HepG2 (cell line): ENCODE measurements around the gene SH2D3A. TPM values are rescaled to one million over a fixed set of nuclear protein-coding genes. Genes with fewer than 3 reads are reported as not detected.

Experiments used
- AHR ChIP-seq: IDR thresholded peaks from 2 replicates; pipeline ENCODE4 v1.6.1; 2018; ENCODE audit warnings: missing genetic modification reagents, missing compliant biosample characterization
- CEBPB ChIP-seq: IDR thresholded peaks from 2 replicates; pipeline ENCODE4 v1.6.1; 2011; ENCODE audit warnings: low read depth, low read length, improper control_type of control experiment, borderline replicate concordance
- ELF3 ChIP-seq: IDR thresholded peaks from 2 replicates; pipeline ENCODE4 v1.6.1; 2016; ENCODE audit warnings: missing genetic modification reagents, missing compliant biosample characterization
- HNF1A ChIP-seq, 2 experiments: sonication (generic) in 1 of 2; formaldehyde crosslinking in 1 of 2; IDR thresholded peaks; 2 replicates each; pipeline versions ENCODE4 v1.4.0 to v1.6.1; 2016 to 2020; ENCODE audit warnings: borderline replicate concordance in 1 of 2, low read depth in 1 of 2, mild to moderate bottlenecking in 1 of 2, missing genetic modification reagents in 1 of 2
- MXI1 ChIP-seq: IDR thresholded peaks from 3 replicates; pipeline ENCODE4 v1.6.1; 2012; ENCODE audit warnings: low read depth, low read length, inconsistent platforms, borderline replicate concordance
- POLR2AphosphoS5 ChIP-seq: IDR thresholded peaks from 2 replicates; pipeline ENCODE4 v1.6.1; 2012; ENCODE audit warnings: low read depth, low read length
- RARA ChIP-seq: IDR thresholded peaks from 2 replicates; pipeline ENCODE4 v1.6.1; 2016; ENCODE audit warnings: missing genetic modification reagents, missing compliant biosample characterization
- RXRA ChIP-seq: sonication (generic); formaldehyde crosslinking; IDR thresholded peaks from 2 replicates; pipeline ENCODE4 v1.5.1; 2020; ENCODE audit warnings: missing genetic modification reagents
- SP4 ChIP-seq: sonication (generic); formaldehyde crosslinking; IDR thresholded peaks from 2 replicates; pipeline ENCODE4 v1.8.1; 2023; ENCODE audit warnings: mild to moderate bottlenecking, missing genetic modification reagents
- SPEN ChIP-seq: sonication (generic); formaldehyde crosslinking; IDR thresholded peaks from 2 replicates; pipeline ENCODE4 v1.5.1; 2020; ENCODE audit warnings: low read depth, mild to moderate bottlenecking, missing genetic modification reagents
- ZBTB49 ChIP-seq: sonication (generic); formaldehyde crosslinking; IDR thresholded peaks from 2 replicates; pipeline ENCODE4 v1.4.0; 2020; ENCODE audit warnings: missing genetic modification reagents, borderline replicate concordance
- ZMYM2 ChIP-seq: sonication (generic); formaldehyde crosslinking; IDR thresholded peaks from 2 replicates; pipeline ENCODE4 v1.8.0; 2022; ENCODE audit warnings: mild to moderate bottlenecking, missing genetic modification reagents
- ZNF121 ChIP-seq: sonication (generic); formaldehyde crosslinking; IDR thresholded peaks from 2 replicates; pipeline ENCODE4 v1.5.0; 2020; ENCODE audit warnings: mild to moderate bottlenecking, missing genetic modification reagents
- ZNF263 ChIP-seq: sonication (generic); formaldehyde crosslinking; IDR thresholded peaks from 2 replicates; pipeline ENCODE4 v1.4.0; 2020; ENCODE audit warnings: missing genetic modification reagents
- ZNF3 ChIP-seq: IDR thresholded peaks from 2 replicates; pipeline ENCODE4 v1.7.0; 2017; ENCODE audit warnings: inconsistent platforms
- ZNF543 ChIP-seq: sonication (generic); formaldehyde crosslinking; IDR thresholded peaks from 2 replicates; pipeline ENCODE4 v1.4.0; 2020; ENCODE audit warnings: mild to moderate bottlenecking, missing genetic modification reagents
- ZNF552 ChIP-seq: sonication (generic); formaldehyde crosslinking; IDR thresholded peaks from 2 replicates; pipeline ENCODE4 v1.9.0; 2022; ENCODE audit warnings: missing genetic modification reagents, mild to moderate bottlenecking, borderline replicate concordance
- ZNF788 ChIP-seq: sonication (generic); formaldehyde crosslinking; IDR thresholded peaks from 2 replicates; pipeline ENCODE4 v1.5.0; 2020; ENCODE audit warnings: mild to moderate bottlenecking, missing genetic modification reagents, borderline replicate concordance
- polyA plus RNA-seq, 8 experiments: library from polyadenylated mRNA; depleted of rRNA in 3 of 8; stranded (reverse) in 7 of 8; unstranded in 1 of 8; fragments of >200 nt; fragmentation: Illumina TruSeq in 4 of 8; extraction: Trizol in 4 of 8; gene quantifications; 2 replicates each; pipeline versions ENCODE4 v1.2.1 to v1.2.3, GENCODE V29; 2011 to 2016; ENCODE audit warnings: low read depth in 4 of 8, missing spikeins in 1 of 8, mixed read lengths in 1 of 8; ENCODE audit not compliant: insufficient read depth in 1 of 8
- total RNA-seq, 5 experiments: library from RNA; depleted of rRNA; stranded (reverse); fragments of >200 nt; fragmentation: Illumina TruSeq; extraction: Trizol; gene quantifications; 2 replicates each; pipeline ENCODE4 v1.2.3, GENCODE V29; 2016; ENCODE audit warnings: low read depth in 1 of 5
- TF ChIP-seq, protein P1 (sequence below): sonication (generic); formaldehyde crosslinking; IDR thresholded peaks from 2 replicates; pipeline ENCODE4 v1.5.0; 2020; ENCODE audit warnings: mild to moderate bottlenecking, missing genetic modification reagents, borderline replicate concordance
- TF ChIP-seq, protein P2 (sequence below): sonication (generic); formaldehyde crosslinking; IDR thresholded peaks from 2 replicates; pipeline ENCODE4 v1.4.0; 2020; ENCODE audit warnings: missing genetic modification reagents, borderline replicate concordance

Gene SH2D3A
- total and polyA plus RNA-seq, 2 of the 13 experiments (the other 11 are each of a cell fraction or from before 2014, with no cell fraction given): 1.0 to 2.2 TPM

- TF ChIP-seq HNF1A (IDR thresholded peaks at IDR 0.05; ENCODE audit: low read depth) (peak; percentile 73), HNF1A (CRISPR knock-in tag; IDR thresholded peaks at IDR 0.05; ENCODE audit: borderline replicate concordance) (peak; percentile 86; the same call in 1 of the 2 replicates), ZNF788 (CRISPR knock-in tag) (peak; percentile 79; the same call in 1 of the 2 replicates), MXI1 (peak; percentile 73; the same call in 1 of the 3 replicates), ZNF543 (peak; percentile 64; the same call in 1 of the 2 replicates), ELF3 (CRISPR knock-in tag) (peak; percentile 89), SP4 (0 out of 2 replicates have a peak, but pooled peaks have one; percentile 47), RXRA (peak; percentile 83; the same call in 1 of the 2 replicates), ZNF3 (0 out of 2 replicates have a peak, but pooled peaks have one; percentile 19), POLR2AphosphoS5 (no peak), ZNF121 (CRISPR knock-in tag) (0 out of 2 replicates have a peak, but pooled peaks have one; percentile 21), AHR (CRISPR knock-in tag) (0 out of 2 replicates have a peak, but pooled peaks have one; percentile 44), SPEN (CRISPR knock-in tag) (peak; percentile 73; the same call in 1 of the 2 replicates), CEBPB (peak; percentile 99), ZNF263 (CRISPR knock-in tag) (peak; percentile 40; the same call in 1 of the 2 replicates), ZMYM2 (CRISPR knock-in tag) (peak; percentile 68; the same call in 1 of the 2 replicates), RARA (CRISPR knock-in tag) (peak; percentile 90), ZNF552 (CRISPR knock-in tag) (no peak), ZBTB49 (CRISPR knock-in tag) (no peak)
- TF ChIP-seq, protein P1, sequence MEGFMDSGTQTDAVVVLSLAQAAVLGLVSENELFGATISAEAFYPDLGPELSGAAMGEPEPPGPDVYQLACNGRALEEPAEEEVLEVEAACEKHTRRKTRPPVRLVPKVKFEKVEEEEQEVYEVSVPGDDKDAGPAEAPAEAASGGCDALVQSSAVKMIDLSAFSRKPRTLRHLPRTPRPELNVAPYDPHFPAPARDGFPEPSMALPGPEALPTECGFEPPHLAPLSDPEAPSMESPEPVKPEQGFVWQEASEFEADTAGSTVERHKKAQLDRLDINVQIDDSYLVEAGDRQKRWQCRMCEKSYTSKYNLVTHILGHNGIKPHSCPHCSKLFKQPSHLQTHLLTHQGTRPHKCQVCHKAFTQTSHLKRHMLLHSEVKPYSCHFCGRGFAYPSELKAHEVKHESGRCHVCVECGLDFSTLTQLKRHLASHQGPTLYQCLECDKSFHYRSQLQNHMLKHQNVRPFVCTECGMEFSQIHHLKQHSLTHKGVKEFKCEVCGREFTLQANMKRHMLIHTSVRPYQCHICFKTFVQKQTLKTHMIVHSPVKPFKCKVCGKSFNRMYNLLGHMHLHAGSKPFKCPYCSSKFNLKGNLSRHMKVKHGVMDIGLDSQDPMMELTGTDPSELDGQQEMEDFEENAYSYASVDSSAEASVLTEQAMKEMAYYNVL (CRISPR knock-in tag): peak; percentile 89; the same call in 1 of the 2 replicates
- TF ChIP-seq, protein P2, sequence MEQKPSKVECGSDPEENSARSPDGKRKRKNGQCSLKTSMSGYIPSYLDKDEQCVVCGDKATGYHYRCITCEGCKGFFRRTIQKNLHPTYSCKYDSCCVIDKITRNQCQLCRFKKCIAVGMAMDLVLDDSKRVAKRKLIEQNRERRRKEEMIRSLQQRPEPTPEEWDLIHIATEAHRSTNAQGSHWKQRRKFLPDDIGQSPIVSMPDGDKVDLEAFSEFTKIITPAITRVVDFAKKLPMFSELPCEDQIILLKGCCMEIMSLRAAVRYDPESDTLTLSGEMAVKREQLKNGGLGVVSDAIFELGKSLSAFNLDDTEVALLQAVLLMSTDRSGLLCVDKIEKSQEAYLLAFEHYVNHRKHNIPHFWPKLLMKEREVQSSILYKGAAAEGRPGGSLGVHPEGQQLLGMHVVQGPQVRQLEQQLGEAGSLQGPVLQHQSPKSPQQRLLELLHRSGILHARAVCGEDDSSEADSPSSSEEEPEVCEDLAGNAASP (CRISPR knock-in tag): peak; percentile 95
These were observed 44.1 kb downstream of the SH2D3A start (continued) for GRCh38 chr19:6723108-6723618.
